Upper lobe of left lung (tissue), 4 donors: ENCODE measurements around the gene HPGDS.

Source experiments
- EP300 ChIP-seq, 4 donors: sonication (generic); formaldehyde crosslinking; IDR thresholded peaks; one replicate each; pipeline ENCODE4 v1.5.1; 2017; ENCODE audit warnings: antibody characterized with exemption in 4 of 4, control low read depth in 2 of 4
- POLR2A ChIP-seq, 4 donors: fragments of 450-650 bp; IDR thresholded peaks; one replicate each; pipeline ENCODE4 v1.5.1; 2016 to 2017; ENCODE audit warnings: antibody characterized with exemption in 4 of 4, mild to moderate bottlenecking in 2 of 4
- POLR2AphosphoS5 ChIP-seq, 2 donors: sonication (generic); formaldehyde crosslinking; IDR thresholded peaks; one replicate each; pipeline ENCODE4 v1.5.1; 2017; ENCODE audit warnings: antibody characterized with exemption in 2 of 2
- TF ChIP-seq, protein P1 (sequence below), 6 experiments: fragments of 450-650 bp in 4 of 6; fragments of 200-600 bp in 2 of 6; sonication (generic) in 2 of 6; IDR thresholded peaks; one replicate each; pipeline ENCODE4 v1.5.1; 2016 to 2019; ENCODE audit warnings: antibody characterized with exemption in 6 of 6

DNA sequence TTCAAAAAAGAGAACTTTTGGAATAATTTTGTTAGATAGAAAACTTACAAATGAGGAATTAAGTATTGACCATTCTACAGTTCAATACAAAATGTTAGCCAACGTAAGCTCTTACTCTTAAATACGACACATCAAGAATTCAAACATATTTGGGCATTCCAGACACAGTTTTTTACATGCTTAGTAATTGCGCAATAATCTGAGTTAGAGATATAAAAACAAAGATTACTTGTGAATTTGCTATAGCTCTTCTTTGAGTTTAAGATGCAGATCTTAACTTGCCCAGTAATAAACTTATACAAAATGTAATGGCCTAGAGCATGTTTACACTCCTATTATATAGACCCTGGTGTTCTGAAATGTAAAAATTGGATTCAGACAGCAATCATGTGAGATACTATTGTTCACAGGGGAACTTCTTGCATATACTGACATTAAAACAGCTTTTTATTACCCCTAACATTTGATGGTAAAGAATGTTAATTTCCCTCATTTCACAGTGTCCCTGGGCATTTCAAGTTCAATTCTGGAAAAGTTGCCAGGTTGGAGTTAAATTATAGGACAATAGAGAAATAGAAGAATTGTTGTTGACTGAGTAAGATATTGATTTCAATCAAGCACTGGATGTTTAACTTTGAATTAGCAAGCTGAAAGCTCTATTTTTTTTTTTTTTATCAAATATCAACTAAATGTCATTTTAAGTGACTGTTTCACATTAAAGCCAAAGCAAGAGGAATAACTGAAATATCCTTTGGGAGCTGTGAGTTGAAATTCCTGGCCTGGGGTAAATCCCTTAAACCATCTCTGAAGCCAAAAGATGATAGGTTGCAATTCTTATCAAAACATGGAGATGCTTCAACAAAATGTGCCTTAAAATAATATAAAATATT lies 910 bp downstream of the HPGDS start:
- TF ChIP-seq, protein P1, sequence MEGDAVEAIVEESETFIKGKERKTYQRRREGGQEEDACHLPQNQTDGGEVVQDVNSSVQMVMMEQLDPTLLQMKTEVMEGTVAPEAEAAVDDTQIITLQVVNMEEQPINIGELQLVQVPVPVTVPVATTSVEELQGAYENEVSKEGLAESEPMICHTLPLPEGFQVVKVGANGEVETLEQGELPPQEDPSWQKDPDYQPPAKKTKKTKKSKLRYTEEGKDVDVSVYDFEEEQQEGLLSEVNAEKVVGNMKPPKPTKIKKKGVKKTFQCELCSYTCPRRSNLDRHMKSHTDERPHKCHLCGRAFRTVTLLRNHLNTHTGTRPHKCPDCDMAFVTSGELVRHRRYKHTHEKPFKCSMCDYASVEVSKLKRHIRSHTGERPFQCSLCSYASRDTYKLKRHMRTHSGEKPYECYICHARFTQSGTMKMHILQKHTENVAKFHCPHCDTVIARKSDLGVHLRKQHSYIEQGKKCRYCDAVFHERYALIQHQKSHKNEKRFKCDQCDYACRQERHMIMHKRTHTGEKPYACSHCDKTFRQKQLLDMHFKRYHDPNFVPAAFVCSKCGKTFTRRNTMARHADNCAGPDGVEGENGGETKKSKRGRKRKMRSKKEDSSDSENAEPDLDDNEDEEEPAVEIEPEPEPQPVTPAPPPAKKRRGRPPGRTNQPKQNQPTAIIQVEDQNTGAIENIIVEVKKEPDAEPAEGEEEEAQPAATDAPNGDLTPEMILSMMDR (IDR thresholded peaks at IDR 0.05), result no peak
- TF ChIP-seq POLR2A (IDR thresholded peaks at IDR 0.05) (no peak), EP300 (IDR thresholded peaks at IDR 0.05) (no peak), POLR2AphosphoS5 (IDR thresholded peaks at IDR 0.05) (no peak)
